GM19455 (cell line): ENCODE measurements around the gene CWH43.
"Not testable (repeated sequence)": the region's sequence is repeated elsewhere in the genome, so short reads cannot be mapped to it uniquely, and the experiment has no call there.

Experiments
- ATAC-seq: cut with Tn5 transposase; IDR thresholded peaks from one replicate; pipeline ENCODE4 v1.9.1; 2021; ENCODE audit not compliant: unreplicated experiment

The CWH43 gene

GRCh38 chr4:49096215-49096614 is 110.1 kb downstream of the CWH43 start:
- not testable (repeated sequence) for ATAC-seq

- ATAC-seq: peak; percentile 34
These were observed 110.6 kb downstream of the CWH43 start for GRCh38 chr4:49096627-49097026.

DNA sequence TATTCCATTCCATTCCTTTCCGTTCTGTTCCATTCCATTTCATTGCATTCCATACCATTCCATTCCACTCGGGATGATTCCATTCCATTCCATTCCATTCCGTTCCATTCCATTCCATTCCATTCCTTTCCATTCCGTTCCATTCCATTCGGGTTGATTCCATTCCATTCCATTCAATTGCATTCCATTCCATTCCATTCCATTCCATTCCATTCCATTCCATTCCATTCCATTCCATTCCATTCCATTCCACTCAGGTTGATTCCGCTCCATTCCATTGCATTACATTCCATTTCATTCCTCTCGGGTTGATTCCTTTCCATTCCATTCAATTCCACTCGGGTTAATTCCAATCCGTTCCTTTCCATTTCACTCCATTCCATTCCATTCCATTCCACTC is 111.0 kb downstream of the CWH43 start:
- ATAC-seq: not testable (repeated sequence)

- not testable (repeated sequence) for ATAC-seq
These were observed 111.4 kb downstream of the CWH43 start for GRCh38 chr4:49097505-49097904.

DNA sequence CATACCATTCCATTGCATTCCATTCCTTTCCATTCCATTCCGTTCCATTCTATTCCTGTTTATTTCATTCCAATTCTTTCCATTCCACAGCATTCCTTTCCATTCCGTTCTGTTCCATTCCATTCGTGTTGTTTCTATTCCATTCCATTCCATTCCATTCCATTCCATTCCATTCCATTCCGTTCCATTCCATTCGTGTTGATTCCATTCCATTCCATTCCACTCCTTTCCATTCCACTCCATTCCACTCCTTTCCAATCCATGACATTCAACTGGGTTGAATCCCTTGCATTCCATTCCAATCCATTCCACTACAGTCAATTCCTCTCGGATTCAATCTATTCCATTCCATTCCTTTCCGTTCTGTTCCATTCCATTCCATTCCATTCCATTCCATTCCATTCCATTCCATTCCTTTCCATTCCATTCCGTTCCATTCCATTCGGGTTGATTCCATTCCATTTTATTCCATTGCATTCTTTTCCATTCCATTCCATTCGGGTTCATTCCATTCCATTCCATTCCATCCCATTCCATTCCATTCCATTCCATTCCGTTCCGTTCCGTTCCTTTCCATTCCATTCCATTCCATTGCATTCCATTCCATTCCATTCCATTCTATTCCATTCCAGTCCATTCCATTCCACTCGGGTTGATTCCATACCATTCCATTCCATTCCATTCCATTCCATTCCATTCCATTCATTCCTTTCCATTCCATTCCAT is 112.1 kb downstream of the CWH43 start:
- not testable (repeated sequence) for ATAC-seq

GRCh38 chr4:49099831-49100444 is 113.9 kb downstream of the CWH43 start:
- ATAC-seq: not testable (repeated sequence)

DNA sequence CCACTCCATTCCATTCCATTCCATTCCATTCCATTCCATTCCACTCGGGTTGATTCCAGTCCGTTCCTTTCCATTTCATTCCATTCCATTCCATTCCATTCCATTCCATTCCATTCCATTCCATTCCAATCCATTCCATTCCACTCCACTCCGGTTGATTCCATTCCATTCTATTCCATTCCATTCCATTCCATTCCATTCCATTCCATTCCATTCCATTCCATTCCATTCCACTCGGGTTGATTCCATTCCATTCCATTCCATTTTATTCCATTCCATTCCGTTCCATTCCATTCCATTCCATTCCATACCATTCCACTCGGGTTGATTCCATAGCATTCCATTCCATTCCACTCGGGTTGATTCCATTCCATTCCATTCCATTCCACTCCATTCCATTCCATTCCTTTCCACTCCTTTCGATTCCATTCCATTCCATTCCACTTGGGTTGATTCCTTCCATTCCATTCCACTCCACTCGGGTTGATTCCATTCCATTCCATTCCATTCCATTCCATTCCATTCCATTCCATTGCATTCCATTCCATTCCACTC is 116.3 kb downstream of the CWH43 start:
- ATAC-seq: peak; percentile 33

DNA sequence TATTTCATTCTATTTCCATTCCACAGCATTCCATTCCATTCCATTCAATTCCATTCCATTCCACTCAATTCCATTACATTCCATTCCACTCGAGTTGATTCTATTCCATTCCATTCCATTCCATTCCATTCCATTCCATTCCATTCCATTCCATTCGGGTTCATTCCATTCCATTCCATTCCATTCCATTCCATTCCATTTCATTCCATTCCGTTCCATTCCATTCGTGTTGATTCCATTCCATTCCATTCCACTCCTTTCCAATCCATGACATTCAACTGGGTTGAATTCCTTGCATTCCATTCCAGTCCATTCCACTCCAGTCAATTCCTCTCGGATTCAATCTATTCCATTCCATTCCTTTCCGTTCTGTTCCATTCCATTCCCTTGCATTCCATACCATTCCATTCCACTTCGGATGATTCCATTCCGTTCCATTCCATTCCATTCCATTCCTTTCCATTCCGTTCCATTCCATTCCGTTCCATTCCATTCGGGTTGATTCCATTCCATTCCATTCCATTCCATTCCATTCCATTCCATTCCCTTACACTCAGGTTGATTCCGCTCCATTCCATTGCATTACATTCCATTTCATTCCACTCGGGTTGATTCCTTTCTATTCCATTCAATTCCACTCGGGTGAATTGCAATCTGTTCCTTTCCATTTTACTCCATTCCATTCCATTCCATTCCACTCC is 117.5 kb downstream of the CWH43 start:
- peak; percentile 28 for ATAC-seq

GRCh38 chr4:49104231-49104930 is 118.3 kb downstream of the CWH43 start:
- not testable (repeated sequence) for ATAC-seq

DNA sequence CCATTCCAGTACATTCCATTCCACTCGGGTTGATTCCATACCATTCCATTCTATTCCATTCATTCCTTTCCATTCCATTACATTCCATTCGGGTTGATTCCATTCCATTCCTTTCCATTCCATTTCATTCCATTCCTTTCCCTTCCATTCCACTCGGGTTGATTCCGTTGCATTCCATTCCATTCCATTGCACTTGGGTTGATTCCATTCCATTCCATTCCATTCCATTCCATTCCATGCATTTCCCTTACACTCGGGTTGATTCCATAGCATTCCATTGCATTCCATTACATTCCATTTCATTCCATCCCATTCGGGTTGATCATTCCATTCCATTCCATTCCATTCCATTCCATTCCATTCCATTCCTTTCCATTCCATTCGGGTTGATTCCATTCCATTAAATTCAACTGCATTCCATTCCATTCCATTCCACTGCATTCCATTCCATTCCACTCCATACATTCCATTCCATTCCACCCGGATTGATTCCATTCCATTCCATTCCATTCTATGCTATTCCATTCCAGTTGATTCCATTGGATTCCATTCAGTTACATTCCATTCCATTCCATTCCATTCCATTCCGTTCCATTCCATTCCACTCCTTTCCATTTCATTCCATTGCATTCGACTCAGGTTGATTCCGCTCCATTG is 119.3 kb downstream of the CWH43 start:
- ATAC-seq: not testable (repeated sequence)

- not testable (repeated sequence) for ATAC-seq
These were observed 121.2 kb downstream of the CWH43 start for GRCh38 chr4:49107262-49107661.

DNA sequence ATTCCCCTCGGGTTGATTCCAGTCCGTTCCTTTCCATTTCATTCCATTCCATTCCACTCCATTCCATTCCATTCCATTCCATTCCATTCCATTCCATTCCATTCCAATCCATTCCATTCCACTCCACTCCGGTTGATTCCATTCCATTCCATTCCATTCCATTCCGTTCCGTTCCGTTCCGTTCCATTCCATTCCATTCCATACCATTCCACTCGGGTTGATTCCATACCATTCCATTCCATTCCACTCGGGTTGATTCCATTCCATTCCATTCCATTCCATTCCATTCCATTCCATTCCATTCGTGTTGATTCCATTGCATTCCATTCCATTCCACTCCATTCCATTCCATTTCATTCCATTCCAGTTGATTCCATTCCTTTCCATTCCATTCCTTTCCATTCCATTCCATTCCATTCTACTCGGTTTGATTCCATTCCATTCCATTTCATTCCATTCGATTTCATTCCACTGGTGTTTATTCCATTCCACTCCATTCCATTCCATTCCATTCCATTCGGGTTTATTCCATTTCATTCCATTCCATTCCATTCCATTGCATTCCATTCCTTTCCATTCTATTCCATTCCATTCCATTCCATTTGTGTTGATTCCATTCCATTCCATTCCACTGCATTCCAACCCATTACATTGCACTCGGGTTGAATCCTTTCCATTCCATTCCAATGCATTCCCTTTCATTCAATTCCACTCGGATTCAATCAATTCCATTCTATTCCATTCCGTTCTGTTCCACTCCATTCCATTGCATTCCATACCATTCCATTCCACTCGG is 122.3 kb downstream of the CWH43 start:
- peak; percentile 35 for ATAC-seq

- ATAC-seq: peak; percentile 41
These were observed 123.6 kb downstream of the CWH43 start for GRCh38 chr4:49109567-49110166.

GRCh38 chr4:49110579-49110978 is 124.5 kb downstream of the CWH43 start:
- ATAC-seq: peak; percentile 50
